Fibroblast of skin of back (primary cell): ENCODE results near the gene ZNF536.

Source experiments
- DNase-seq: peaks from one replicate; pipeline ENCODE4 v3.0.0-alpha.2; 2013

The ZNF536 gene

DNA sequence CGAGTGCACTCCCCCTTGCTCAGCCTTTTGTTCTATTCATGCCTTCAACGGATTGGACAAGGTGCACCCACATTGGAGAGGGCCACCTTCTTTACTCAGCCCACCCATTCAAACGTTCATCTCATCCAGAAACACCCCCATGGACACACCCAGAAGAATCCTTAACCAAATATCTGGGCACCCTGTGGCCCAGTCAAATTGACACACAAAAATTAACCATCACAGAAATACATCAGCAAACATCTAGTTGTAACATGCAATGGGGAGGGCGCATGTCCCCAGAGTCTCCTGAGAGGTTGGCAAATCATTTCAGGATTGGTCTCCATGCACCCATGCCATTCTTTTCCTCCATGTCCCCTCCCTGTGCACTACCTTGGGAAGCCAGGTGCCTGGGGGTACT lies 167.1 kb downstream of the ZNF536 start:
- DNase-seq, result no peak

- DNase-seq, result no peak
Measured at GRCh38 chr19:30539981-30540380, 167.8 kb downstream of the ZNF536 start.

- DNase-seq, result no peak
Measured at GRCh38 chr19:30540761-30541160, 168.6 kb downstream of the ZNF536 start.

GRCh38 chr19:30541575-30541974 lies 169.4 kb downstream of the ZNF536 start:
- DNase-seq, result no peak

GRCh38 chr19:30543243-30543945 lies 171.2 kb downstream of the ZNF536 start:
- no peak for DNase-seq

GRCh38 chr19:30545752-30546151 lies 173.6 kb downstream of the ZNF536 start:
- DNase-seq, result no peak

- no peak for DNase-seq
Measured at GRCh38 chr19:30546332-30546731, 174.1 kb downstream of the ZNF536 start.

GRCh38 chr19:30547246-30547645 lies 175.1 kb downstream of the ZNF536 start:
- no peak for DNase-seq

DNA sequence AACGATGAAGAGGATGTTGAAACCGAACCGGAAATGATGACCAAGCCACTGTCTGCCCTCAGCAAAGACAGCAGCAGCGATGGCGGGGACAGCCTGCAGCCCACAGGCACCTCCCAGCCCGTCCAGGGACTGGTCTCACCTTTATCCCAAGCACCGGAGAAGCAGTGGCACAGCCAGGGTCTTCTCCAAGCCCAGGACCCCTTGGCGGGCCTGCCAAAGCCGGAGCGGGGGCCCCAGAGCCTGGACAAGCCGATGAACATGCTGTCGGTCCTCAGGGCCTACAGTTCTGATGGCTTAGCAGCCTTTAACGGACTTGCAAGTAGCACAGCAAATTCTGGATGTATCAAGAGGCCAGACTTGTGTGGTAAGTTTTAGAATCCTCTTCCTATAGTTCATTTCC lies 177.0 kb downstream of the ZNF536 start:
- no peak for DNase-seq

DNA sequence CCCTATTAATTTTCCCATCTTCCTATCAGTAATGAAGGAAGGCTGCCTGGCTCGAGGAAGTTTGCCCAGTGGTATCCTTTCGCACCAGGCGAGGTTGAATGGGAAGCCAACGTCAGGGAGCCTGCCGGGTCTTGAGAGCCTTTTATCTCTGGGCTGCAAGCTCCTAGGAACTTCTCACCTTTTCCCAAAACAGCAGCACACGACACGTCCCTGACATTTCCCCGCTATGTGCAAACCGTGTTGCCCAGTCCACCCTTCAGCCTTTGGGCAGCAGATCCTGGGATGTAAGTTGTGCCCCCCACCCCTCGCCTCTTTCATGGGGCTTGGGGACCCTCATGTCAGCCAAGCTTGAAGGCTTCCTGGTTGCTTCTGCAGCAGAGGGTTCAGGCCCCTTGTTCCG lies 179.1 kb downstream of the ZNF536 start:
- DNase-seq, result no peak

DNA sequence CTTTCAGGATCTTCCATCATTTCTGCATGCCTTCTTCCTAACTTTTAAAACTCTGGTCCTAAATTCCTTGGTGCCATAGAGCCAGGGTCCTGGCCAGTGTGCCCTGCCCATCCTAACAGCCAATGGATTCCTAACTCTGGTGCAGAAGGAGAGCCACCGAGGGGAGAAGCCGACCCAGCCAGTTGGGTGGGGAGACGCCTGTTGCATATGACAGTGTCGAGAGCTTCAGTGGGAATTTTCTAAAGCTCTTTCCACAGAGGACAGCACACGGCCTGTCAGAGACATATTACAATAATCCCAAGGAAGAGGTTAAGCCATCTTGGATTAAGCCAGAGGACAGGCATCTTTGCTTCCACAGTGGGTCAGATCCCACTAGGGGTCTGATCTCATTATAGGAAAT lies 180.4 kb downstream of the ZNF536 start:
- DNase-seq, result no peak

DNA sequence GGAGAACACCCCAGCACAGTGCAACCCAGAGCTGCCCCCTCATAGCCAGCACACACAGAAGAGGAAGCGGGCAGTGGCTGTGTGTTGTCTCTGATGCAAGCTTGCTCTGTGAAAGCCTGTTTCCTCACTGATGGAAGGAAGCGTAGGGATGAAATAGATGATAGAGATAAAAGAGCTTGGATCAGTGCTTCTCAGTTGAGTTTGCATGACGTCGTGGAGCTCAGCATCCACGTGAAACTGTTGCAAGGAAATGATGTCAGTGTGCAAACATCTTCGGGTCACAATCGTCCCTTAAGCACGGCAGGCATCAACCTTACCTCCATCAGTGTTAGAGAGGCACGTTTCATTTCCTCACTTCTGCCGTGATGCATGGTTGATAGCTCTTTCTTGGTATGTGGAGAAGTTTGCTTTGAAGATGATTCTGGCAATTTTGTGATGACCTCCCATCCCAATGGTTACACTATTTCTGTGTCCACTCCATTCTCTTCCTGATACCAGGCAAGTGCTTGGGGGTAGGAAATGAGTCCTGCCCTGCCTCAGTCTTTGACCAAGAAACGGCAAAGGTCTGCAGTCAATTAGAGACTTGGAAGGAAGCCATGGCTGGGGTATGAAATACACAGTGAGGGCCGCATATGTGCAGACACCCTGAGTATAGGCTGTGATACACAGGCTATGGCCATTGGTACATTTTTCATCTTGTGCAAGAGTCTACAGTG lies 183.0 kb downstream of the ZNF536 start:
- DNase-seq, result no peak

GRCh38 chr19:30555791-30556110 lies 183.6 kb downstream of the ZNF536 start:
- no peak for DNase-seq

DNA sequence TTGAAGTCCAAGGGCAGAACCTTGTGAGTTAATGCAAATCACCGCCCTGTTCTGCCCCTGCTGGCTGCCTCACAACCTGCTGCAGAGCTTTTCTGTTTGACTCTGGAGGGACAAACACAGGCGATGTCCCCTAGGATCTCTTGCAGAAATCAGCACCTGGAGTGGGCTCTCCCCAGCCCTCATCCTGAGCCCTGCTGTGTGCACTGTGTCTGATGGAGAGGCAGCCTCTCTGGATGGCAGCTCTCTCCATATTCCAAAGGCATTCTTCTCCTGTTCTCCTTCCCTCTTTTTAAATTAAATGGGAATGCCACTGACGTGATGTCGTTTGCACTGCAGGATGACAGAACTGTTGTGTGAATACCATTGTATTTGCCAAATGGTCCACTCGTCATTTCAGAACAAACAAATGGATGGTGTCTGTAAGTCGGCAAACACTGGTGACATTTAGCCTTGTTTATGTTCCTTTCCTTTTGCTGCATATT lies 184.1 kb downstream of the ZNF536 start:
- DNase-seq, result no peak

DNA sequence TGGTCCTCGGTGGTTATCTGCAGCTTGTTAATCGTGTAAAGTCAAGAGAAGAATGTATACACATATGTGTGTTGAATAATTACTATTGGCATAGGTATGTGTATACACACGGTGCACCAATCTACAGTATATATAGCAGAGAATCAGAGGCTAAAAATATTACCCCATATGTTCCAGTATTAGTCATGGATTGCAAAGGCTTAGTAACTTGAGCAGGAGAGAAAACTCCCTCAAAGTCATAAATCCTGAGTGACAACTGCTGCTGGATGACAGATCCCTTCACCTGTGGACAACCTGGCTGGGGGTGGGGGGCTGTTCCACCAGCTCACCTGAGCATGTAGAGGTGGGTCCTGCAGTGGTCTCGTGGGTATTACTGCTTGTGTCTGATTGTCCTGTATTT lies 185.0 kb downstream of the ZNF536 start:
- no peak for DNase-seq

GRCh38 chr19:30557927-30558557 lies 185.9 kb downstream of the ZNF536 start:
- no peak for DNase-seq

DNA sequence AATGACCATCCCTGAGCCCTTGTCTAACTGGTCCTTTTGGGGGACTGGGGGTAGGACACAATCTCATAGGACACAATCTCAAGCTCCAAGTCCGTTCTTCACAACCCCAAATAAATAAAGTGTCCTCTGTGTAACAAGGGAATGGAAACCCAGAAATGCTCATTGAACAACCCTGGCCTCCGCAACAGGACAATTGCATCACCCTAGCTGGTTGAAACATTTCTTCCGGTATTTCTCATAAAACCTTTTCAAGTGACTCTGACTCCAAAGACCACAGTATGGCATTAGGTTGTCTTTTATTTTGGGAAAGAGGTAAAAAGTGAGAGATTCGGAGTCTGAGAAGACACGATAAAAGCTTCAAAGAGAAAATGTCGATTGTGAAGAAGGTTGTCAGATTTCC lies 186.6 kb downstream of the ZNF536 start:
- no peak for DNase-seq

- no peak for DNase-seq
Measured at GRCh38 chr19:30559446-30559845, 187.3 kb downstream of the ZNF536 start.

DNA sequence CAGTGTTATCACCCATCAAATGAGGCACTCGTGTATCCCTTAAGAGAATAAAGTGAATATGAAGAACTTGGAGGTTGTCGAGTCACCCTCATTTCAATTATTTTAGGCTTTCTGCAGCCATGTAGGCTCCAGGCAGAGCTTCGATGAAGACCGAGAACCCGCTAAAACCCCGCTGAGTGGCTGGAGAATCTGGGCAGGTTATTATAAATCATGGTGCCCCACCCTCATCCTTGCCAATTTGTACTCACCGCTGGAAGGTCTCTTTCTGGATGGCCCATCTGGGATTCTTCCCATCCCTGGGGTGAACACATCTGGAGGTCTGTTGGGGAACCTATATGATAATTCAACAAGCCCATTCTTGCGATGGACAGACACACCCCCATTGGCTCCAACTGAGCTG lies 190.8 kb downstream of the ZNF536 start:
- no peak for DNase-seq

- no peak for DNase-seq
Measured at GRCh38 chr19:30563691-30564090, 191.5 kb downstream of the ZNF536 start.

- DNase-seq, result no peak
Measured at GRCh38 chr19:30564551-30565011, 192.4 kb downstream of the ZNF536 start.

- no peak for DNase-seq
Measured at GRCh38 chr19:30565636-30566035, 193.5 kb downstream of the ZNF536 start.

DNA sequence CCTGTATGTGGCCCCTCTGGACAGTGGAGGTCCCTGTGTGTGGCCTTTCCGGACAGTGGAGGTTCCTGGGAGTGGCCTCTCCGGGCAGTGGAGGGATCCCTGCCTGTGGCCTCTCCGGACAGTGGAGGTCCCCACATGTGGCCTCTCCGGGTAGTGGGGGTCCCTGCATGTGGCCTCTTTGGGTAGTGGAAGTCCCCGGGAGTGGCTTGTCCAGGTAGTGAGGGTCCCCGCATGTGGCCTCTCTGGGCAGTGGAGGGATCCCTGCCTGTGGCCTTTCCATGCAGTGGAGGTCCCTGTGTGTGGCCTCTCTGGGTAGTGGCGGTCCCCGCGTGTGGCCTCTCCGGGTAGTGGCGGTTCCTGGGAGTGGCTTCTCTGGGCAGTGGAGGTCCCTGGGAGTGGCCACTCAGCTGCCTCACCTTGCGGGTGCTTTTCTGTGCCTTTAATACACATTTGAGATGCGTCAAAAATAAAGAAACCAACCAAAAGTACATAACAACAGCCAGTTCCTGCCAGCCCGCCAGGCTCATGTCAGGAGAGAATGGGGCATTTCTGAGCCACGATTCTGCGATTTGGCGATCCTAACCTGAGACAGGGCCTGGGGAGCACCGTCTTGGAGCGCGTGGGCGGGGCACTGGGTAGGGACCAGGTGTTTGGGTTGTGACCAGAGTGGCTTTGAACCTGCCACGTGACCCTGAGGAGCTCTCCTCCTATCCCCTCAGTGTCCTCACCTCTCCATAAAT lies 194.7 kb downstream of the ZNF536 start:
- no peak for DNase-seq
